ENCODE data around the gene NDST4. TPM values are rescaled to one million over a fixed set of nuclear protein-coding genes. Genes with fewer than 3 reads are reported as not detected.

NDST4 gene
- total and polyA plus RNA-seq, 2 donors (not counting 1 experiment from before 2014, with no cell fraction given), result not detected

DNA sequence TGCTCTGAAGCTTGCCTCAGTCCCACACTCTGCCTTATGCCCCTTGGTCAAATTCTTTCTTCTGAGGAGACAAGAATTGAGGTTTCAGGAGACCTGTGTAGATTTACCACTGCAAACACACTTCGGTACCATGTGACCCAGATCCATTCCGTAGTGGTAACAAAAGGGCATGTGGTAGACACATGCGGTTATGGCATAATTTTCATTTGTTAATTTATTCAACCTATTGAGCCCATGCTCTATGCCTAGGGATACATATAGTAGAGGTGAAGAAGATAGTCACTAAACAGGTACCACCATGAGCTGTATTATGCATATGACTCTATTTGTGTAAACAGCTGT lies 190.9 kb downstream of the NDST4 start:
- Histone ChIP-seq H3K27ac (ENCODE audit: insufficient read depth, low read length) (no peak overlapping the region), H3K27me3 (ENCODE audit: control insufficient read depth, insufficient read depth, low read length) (no peaks in the 10 kb centered on the region), H3K9me3 (ENCODE audit: control insufficient read depth, insufficient read depth, low read depth, low read length) (no peaks in the 10 kb centered on the region), H2AFZ (ENCODE audit: low read length) (no peak overlapping the region), H3K9ac (ENCODE audit: insufficient read depth, low read length) (no peak overlapping the region), H3K79me2 (ENCODE audit: control insufficient read depth, insufficient read depth, low read length) (no peaks in the 10 kb centered on the region), H3K36me3 (ENCODE audit: control insufficient read depth, insufficient read depth, low read length) (no peaks in the 10 kb centered on the region), H3K4me2 (ENCODE audit: extremely low read depth, insufficient read depth, low read length) (no peak overlapping the region), H3K4me1 (ENCODE audit: control insufficient read depth, extremely low read depth, insufficient read depth, low read length) (no peaks in the 10 kb centered on the region), H3K4me3 (replicated peaks in 1 of 4; ENCODE audit: control extremely low read depth in 1 of 4, insufficient read depth in 1 of 4, low read depth in 3 of 4, low read length in 4 of 4) (no peak overlapping the region), H4K20me1 (ENCODE audit: control insufficient read depth, extremely low read depth, insufficient read depth, low read length) (no peaks in the 10 kb centered on the region)
- TF ChIP-seq, protein P1, sequence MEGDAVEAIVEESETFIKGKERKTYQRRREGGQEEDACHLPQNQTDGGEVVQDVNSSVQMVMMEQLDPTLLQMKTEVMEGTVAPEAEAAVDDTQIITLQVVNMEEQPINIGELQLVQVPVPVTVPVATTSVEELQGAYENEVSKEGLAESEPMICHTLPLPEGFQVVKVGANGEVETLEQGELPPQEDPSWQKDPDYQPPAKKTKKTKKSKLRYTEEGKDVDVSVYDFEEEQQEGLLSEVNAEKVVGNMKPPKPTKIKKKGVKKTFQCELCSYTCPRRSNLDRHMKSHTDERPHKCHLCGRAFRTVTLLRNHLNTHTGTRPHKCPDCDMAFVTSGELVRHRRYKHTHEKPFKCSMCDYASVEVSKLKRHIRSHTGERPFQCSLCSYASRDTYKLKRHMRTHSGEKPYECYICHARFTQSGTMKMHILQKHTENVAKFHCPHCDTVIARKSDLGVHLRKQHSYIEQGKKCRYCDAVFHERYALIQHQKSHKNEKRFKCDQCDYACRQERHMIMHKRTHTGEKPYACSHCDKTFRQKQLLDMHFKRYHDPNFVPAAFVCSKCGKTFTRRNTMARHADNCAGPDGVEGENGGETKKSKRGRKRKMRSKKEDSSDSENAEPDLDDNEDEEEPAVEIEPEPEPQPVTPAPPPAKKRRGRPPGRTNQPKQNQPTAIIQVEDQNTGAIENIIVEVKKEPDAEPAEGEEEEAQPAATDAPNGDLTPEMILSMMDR (conservative IDR thresholded peaks at IDR 0.05 in 1 of 2, IDR thresholded peaks at IDR 0.05 in 1 of 2; ENCODE audit: low read depth in 1 of 2, low read length in 2 of 2), result no peak
- TF ChIP-seq EZH2 (IDR thresholded peaks at IDR 0.05; ENCODE audit: low read length, missing control alignments), result no peak
- no peak for DNase-seq (ENCODE audit: low read depth in 2 of 2)

DNA sequence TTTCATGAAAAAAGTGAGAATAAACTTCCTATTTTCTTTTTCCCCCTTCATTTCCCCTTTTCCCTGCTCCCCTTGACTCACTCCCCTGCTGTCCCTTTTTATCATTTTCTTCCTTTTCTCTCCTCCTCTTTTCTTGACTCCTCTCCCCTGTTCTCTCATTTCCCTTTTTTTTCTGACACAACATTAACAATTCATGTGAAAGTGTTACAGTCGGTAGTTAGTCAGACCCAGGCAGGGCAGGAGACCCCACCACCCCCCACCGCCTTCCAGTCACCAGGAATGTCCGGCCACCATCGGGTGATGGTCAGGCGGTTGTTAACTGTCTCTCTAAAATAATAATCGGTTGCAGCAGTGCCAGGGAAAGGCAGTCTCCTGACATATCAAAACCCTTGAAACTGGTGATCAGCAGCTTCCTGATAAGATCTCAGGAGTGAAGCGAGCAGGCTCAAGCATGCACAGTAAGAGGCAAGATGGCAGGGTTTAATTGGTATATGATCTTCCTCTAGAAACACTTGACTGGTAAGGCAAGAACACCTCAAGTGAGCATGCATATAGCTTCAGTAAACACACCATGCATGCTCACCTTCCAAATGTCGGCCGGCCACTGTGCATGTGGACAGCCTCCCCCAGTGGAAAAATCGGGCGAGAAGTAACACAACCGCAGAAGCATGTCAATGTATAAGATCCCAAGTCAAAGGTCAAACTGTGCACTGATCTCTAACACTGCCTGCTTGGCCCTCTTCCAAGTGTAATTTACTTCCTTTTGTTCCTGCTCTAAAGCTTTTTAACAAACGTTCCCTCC lies 191.4 kb downstream of the NDST4 start:
- H3K27me3 ChIP-seq (ENCODE audit: control insufficient read depth, insufficient read depth, low read length), result no peaks in the 10 kb centered on the region
- H3K4me3 ChIP-seq (replicated peaks in 1 of 4; ENCODE audit: control extremely low read depth in 1 of 4, insufficient read depth in 1 of 4, low read depth in 3 of 4, low read length in 4 of 4), result no peak overlapping the region
- no peaks in the 10 kb centered on the region for H3K79me2 ChIP-seq (ENCODE audit: control insufficient read depth, insufficient read depth, low read length)
- no peak overlapping the region for H3K4me2 ChIP-seq (ENCODE audit: extremely low read depth, insufficient read depth, low read length)
- TF ChIP-seq EZH2 (IDR thresholded peaks at IDR 0.05; ENCODE audit: low read length, missing control alignments), result no peak
- TF ChIP-seq, protein P1 (conservative IDR thresholded peaks at IDR 0.05 in 1 of 2, IDR thresholded peaks at IDR 0.05 in 1 of 2; ENCODE audit: low read depth in 1 of 2, low read length in 2 of 2), result no peak
- DNase-seq (ENCODE audit: low read depth in 2 of 2), result no peak
- H4K20me1 ChIP-seq (ENCODE audit: control insufficient read depth, extremely low read depth, insufficient read depth, low read length), result no peaks in the 10 kb centered on the region
- no peak overlapping the region for H3K27ac ChIP-seq (ENCODE audit: insufficient read depth, low read length)
- H3K9me3 ChIP-seq (ENCODE audit: control insufficient read depth, insufficient read depth, low read depth, low read length), result no peaks in the 10 kb centered on the region
- no peaks in the 10 kb centered on the region for H3K4me1 ChIP-seq (ENCODE audit: control insufficient read depth, extremely low read depth, insufficient read depth, low read length)
- H3K36me3 ChIP-seq (ENCODE audit: control insufficient read depth, insufficient read depth, low read length), result no peaks in the 10 kb centered on the region
- no peak overlapping the region for H3K9ac ChIP-seq (ENCODE audit: insufficient read depth, low read length)
- no peak overlapping the region for H2AFZ ChIP-seq (ENCODE audit: low read length)

DNA sequence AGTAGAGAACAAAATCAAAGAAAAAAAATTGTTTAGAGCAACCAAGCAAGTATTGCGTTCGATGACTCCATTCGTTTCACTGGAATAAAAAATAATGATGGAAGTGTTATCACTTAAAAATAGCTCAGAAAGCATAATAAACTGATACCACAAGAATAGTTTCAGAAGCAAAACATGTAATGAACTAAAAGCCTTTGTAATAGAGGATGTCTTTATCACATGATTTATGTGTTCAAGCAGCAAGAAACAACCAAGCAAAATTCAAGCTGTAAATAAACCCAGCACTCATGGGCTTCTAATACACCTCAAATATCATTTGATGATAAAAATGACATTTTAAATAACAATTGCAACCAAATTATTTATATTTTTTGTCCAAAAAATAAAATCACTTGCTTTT lies 192.2 kb downstream of the NDST4 start:
- Histone ChIP-seq H3K4me1 (ENCODE audit: control insufficient read depth, extremely low read depth, insufficient read depth, low read length) (no peaks in the 10 kb centered on the region), H3K9me3 (ENCODE audit: control insufficient read depth, insufficient read depth, low read depth, low read length) (no peaks in the 10 kb centered on the region), H3K4me2 (ENCODE audit: extremely low read depth, insufficient read depth, low read length) (no peak overlapping the region), H2AFZ (ENCODE audit: low read length) (no peak overlapping the region), H3K4me3 (replicated peaks in 1 of 4; ENCODE audit: control extremely low read depth in 1 of 4, insufficient read depth in 1 of 4, low read depth in 3 of 4, low read length in 4 of 4) (no peak overlapping the region), H3K9ac (ENCODE audit: insufficient read depth, low read length) (no peak overlapping the region), H3K79me2 (ENCODE audit: control insufficient read depth, insufficient read depth, low read length) (no peaks in the 10 kb centered on the region), H3K27me3 (ENCODE audit: control insufficient read depth, insufficient read depth, low read length) (no peaks in the 10 kb centered on the region), H4K20me1 (ENCODE audit: control insufficient read depth, extremely low read depth, insufficient read depth, low read length) (no peaks in the 10 kb centered on the region), H3K36me3 (ENCODE audit: control insufficient read depth, insufficient read depth, low read length) (no peaks in the 10 kb centered on the region), H3K27ac (ENCODE audit: insufficient read depth, low read length) (no peak overlapping the region)
- no peak for DNase-seq (ENCODE audit: low read depth in 2 of 2)
- TF ChIP-seq, protein P1 (conservative IDR thresholded peaks at IDR 0.05 in 1 of 2, IDR thresholded peaks at IDR 0.05 in 1 of 2; ENCODE audit: low read depth in 1 of 2, low read length in 2 of 2), result no peak
- TF ChIP-seq EZH2 (IDR thresholded peaks at IDR 0.05; ENCODE audit: low read length, missing control alignments), result no peak
